ENCODE measurements around the gene KIF2A.

The KIF2A gene

GRCh38 chr5:62385131-62385530 is 79.1 kb downstream of the KIF2A start:
- DNase-seq (ENCODE audit: low read depth): no peak

- DNase-seq (ENCODE audit: low read depth): no peak
Observed at GRCh38 chr5:62385816-62386400, 79.9 kb downstream of the KIF2A start.

GRCh38 chr5:62386824-62387223 is 80.8 kb downstream of the KIF2A start:
- DNase-seq (ENCODE audit: low read depth): no peak

- DNase-seq (ENCODE audit: low read depth): no peak
Observed at GRCh38 chr5:62395210-62395950, 89.4 kb downstream of the KIF2A start.

GRCh38 chr5:62403411-62404250 is 97.6 kb downstream of the KIF2A start, which contains the start of gene DIMT1:
TSS of gene DIMT1 (minus strand) at chr5:62403905. CDS start at chr5:62403772, 133 bp downstream.
- peak; percentile 91 for DNase-seq (ENCODE audit: low read depth)

- peak; percentile 98 for DNase-seq (ENCODE audit: low read depth)
Observed at GRCh38 chr5:62412549-62413329, 106.7 kb downstream of the KIF2A start, which contains the start of gene IPO11. TSS of gene IPO11 (plus strand) at chr5:62412763. CDS start at chr5:62437280, 24,517 bp downstream.

- no peak for DNase-seq (ENCODE audit: low read depth)
Observed at GRCh38 chr5:62413711-62414110, 107.7 kb downstream of the KIF2A start.

GRCh38 chr5:62418462-62419076 is 112.6 kb downstream of the KIF2A start:
- no peak for DNase-seq (ENCODE audit: low read depth)

- no peak for DNase-seq (ENCODE audit: low read depth)
Observed at GRCh38 chr5:62419609-62420008, 113.6 kb downstream of the KIF2A start.

- DNase-seq (ENCODE audit: low read depth): no peak
Observed at GRCh38 chr5:62421414-62421813, 115.4 kb downstream of the KIF2A start.

GRCh38 chr5:62424763-62425162 is 118.8 kb downstream of the KIF2A start:
- no peak for DNase-seq (ENCODE audit: low read depth)

GRCh38 chr5:62431735-62432620 is 126.0 kb downstream of the KIF2A start:
- DNase-seq (ENCODE audit: low read depth): no peak

GRCh38 chr5:62432621-62433064 is 126.6 kb downstream of the KIF2A start:
- DNase-seq (ENCODE audit: low read depth): no peak
